HCT116 (cell line): ENCODE measurements around the gene ACYP2.

ENCODE experiments used
- EZH2 ChIP-seq: fragments of 200-600 bp; sonication (generic); IDR thresholded peaks from 2 replicates; pipeline ENCODE4 v1.6.1; 2017; ENCODE audit warnings: antibody characterized with exemption, mixed run types
- POLR2AphosphoS5 ChIP-seq: IDR thresholded peaks from 2 replicates; pipeline ENCODE4 v1.6.1; 2011; ENCODE audit warnings: mild to moderate bottlenecking, low read depth, low read length, moderate library complexity
- RAD21 ChIP-seq: IDR thresholded peaks from 2 replicates; pipeline ENCODE4 v1.6.1; 2012; ENCODE audit warnings: low read depth, mild to moderate bottlenecking
- SIN3A ChIP-seq: IDR thresholded peaks from 2 replicates; pipeline ENCODE4 v1.6.1; 2012; ENCODE audit warnings: low read depth
- ZFX ChIP-seq: fragments of 450-650 bp; IDR thresholded peaks from 2 replicates; pipeline ENCODE4 v1.6.1; 2017
- ZNF274 ChIP-seq: fragments of 200-500 bp; sonication (Bioruptor generic); IDR thresholded peaks from 2 replicates; pipeline ENCODE4 v1.6.1; 2014; ENCODE audit warnings: mild to moderate bottlenecking, low read depth, low read length, inconsistent platforms
- TF ChIP-seq, protein P1 (sequence below), 3 experiments: fragments of 200-600 bp in 1 of 3; sonication (generic) in 1 of 3; IDR thresholded peaks in 2 of 3; conservative IDR thresholded peaks in 1 of 3; 2 replicates each; pipeline ENCODE4 v1.5.1; 2012 to 2017; ENCODE audit warnings: low read depth in 2 of 3, low read length in 2 of 3, antibody characterized with exemption in 1 of 3, borderline replicate concordance in 1 of 3, control low read depth in 1 of 3, mild to moderate bottlenecking in 1 of 3, mixed read lengths in 1 of 3, mixed run types in 1 of 3, moderate library complexity in 1 of 3; ENCODE audit not compliant: insufficient read depth in 1 of 3
- TF ChIP-seq, protein P2 (sequence below): IDR thresholded peaks from 2 replicates; pipeline ENCODE4 v1.6.1; 2012; ENCODE audit warnings: low read depth
- TF ChIP-seq, protein P3 (sequence below): IDR thresholded peaks from 2 replicates; pipeline ENCODE4 v1.6.1; 2012

DNA sequence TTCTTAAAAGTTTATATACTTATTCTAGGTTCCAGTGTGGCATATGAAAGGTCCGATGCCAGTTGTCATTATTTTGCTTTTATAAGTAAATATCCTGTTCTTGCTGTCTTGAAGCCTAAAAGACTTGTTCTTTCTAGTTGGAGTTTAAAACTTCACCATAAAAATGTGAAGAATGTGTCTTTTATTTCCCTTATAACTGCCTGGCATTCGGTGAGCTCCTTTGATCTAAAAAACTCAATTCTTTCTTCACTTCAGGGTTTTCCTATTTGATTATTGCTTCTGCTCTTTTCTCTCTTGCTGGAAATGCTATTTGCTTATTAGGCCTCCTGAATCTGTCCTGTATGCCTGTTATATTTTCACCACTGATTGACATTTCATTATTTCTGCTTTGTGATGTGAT, 89.1 kb downstream of the ACYP2 start:
- TF ChIP-seq, protein P1, sequence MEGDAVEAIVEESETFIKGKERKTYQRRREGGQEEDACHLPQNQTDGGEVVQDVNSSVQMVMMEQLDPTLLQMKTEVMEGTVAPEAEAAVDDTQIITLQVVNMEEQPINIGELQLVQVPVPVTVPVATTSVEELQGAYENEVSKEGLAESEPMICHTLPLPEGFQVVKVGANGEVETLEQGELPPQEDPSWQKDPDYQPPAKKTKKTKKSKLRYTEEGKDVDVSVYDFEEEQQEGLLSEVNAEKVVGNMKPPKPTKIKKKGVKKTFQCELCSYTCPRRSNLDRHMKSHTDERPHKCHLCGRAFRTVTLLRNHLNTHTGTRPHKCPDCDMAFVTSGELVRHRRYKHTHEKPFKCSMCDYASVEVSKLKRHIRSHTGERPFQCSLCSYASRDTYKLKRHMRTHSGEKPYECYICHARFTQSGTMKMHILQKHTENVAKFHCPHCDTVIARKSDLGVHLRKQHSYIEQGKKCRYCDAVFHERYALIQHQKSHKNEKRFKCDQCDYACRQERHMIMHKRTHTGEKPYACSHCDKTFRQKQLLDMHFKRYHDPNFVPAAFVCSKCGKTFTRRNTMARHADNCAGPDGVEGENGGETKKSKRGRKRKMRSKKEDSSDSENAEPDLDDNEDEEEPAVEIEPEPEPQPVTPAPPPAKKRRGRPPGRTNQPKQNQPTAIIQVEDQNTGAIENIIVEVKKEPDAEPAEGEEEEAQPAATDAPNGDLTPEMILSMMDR (IDR thresholded peaks at IDR 0.05 in 2 of 3, conservative IDR thresholded peaks at IDR 0.05 in 1 of 3; ENCODE audit: borderline replicate concordance in 1 of 3, insufficient read depth in 1 of 3, low read depth in 2 of 3, low read length in 2 of 3), result no peak
- TF ChIP-seq, protein P2, sequence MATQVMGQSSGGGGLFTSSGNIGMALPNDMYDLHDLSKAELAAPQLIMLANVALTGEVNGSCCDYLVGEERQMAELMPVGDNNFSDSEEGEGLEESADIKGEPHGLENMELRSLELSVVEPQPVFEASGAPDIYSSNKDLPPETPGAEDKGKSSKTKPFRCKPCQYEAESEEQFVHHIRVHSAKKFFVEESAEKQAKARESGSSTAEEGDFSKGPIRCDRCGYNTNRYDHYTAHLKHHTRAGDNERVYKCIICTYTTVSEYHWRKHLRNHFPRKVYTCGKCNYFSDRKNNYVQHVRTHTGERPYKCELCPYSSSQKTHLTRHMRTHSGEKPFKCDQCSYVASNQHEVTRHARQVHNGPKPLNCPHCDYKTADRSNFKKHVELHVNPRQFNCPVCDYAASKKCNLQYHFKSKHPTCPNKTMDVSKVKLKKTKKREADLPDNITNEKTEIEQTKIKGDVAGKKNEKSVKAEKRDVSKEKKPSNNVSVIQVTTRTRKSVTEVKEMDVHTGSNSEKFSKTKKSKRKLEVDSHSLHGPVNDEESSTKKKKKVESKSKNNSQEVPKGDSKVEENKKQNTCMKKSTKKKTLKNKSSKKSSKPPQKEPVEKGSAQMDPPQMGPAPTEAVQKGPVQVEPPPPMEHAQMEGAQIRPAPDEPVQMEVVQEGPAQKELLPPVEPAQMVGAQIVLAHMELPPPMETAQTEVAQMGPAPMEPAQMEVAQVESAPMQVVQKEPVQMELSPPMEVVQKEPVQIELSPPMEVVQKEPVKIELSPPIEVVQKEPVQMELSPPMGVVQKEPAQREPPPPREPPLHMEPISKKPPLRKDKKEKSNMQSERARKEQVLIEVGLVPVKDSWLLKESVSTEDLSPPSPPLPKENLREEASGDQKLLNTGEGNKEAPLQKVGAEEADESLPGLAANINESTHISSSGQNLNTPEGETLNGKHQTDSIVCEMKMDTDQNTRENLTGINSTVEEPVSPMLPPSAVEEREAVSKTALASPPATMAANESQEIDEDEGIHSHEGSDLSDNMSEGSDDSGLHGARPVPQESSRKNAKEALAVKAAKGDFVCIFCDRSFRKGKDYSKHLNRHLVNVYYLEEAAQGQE, result no peak
- TF ChIP-seq POLR2AphosphoS5 (no peak), SIN3A (no peak), RAD21 (no peak), ZNF274 (no peak), EZH2 (no peak), ZFX (no peak)
- TF ChIP-seq, protein P3, sequence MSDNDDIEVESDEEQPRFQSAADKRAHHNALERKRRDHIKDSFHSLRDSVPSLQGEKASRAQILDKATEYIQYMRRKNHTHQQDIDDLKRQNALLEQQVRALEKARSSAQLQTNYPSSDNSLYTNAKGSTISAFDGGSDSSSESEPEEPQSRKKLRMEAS, result no peak
